HepG2 (cell line): ENCODE results near the gene CLIC1. TPM values are rescaled to one million over a fixed set of nuclear protein-coding genes. Genes with fewer than 3 reads are reported as not detected.
A peak's percentile ranks its signal among the peaks of the same experiment; 100 is the strongest.

Source experiments
- ARHGAP35 ChIP-seq: sonication (generic); formaldehyde crosslinking; IDR thresholded peaks from 2 replicates; pipeline ENCODE4 v1.9.0; 2022; ENCODE audit warnings: mild to moderate bottlenecking, inconsistent platforms, moderate library complexity, missing genetic modification reagents, borderline replicate concordance
- CREM ChIP-seq, 2 experiments: sonication (generic) in 1 of 2; formaldehyde crosslinking in 1 of 2; IDR thresholded peaks; 2 replicates each; pipeline versions ENCODE4 v1.4.0 to v1.6.1; 2016 to 2020; ENCODE audit warnings: antibody characterized with exemption in 1 of 2, mild to moderate bottlenecking in 1 of 2, missing genetic modification reagents in 1 of 2
- FOXC1 ChIP-seq: sonication (generic); formaldehyde crosslinking; IDR thresholded peaks from 2 replicates; pipeline ENCODE4 v1.8.0; 2022; ENCODE audit warnings: mild to moderate bottlenecking, missing genetic modification reagents, borderline replicate concordance
- HNRNPUL1 ChIP-seq: fragments of 200-400 bp; formaldehyde crosslinking; IDR thresholded peaks from 2 replicates; pipeline ENCODE4 v1.6.1; 2017; ENCODE audit warnings: low read depth, mild to moderate bottlenecking, low read length, moderate library complexity
- KDM5B ChIP-seq: sonication (generic); formaldehyde crosslinking; IDR thresholded peaks from 2 replicates; pipeline ENCODE4 v1.4.0; 2020; ENCODE audit warnings: missing genetic modification reagents, mild to moderate bottlenecking, borderline replicate concordance
- MIER3 ChIP-seq: IDR thresholded peaks from 2 replicates; pipeline ENCODE4 v1.6.1; 2016; ENCODE audit warnings: missing compliant biosample characterization, borderline replicate concordance
- MYC ChIP-seq: sonication (generic); formaldehyde crosslinking; IDR thresholded peaks from 2 replicates; pipeline ENCODE4 v1.9.0; 2021; ENCODE audit warnings: missing genetic modification reagents, borderline replicate concordance
- NFYB ChIP-seq: sonication (generic); formaldehyde crosslinking; IDR thresholded peaks from 2 replicates; pipeline ENCODE4 v1.4.0; 2020; ENCODE audit warnings: missing genetic modification reagents
- NONO ChIP-seq, 2 experiments: fragments of 450-650 bp in 1 of 2; sonication (generic) in 1 of 2; formaldehyde crosslinking in 1 of 2; IDR thresholded peaks in 1 of 2; conservative IDR thresholded peaks in 1 of 2; 2 replicates each; pipeline versions ENCODE4 v1.6.1 to v1.8.0; 2017 to 2022; ENCODE audit warnings: mild to moderate bottlenecking in 1 of 2, missing genetic modification reagents in 1 of 2, moderate library complexity in 1 of 2
- ONECUT2 ChIP-seq: sonication (generic); formaldehyde crosslinking; IDR thresholded peaks from 2 replicates; pipeline ENCODE4 v1.4.0; 2020; ENCODE audit warnings: missing genetic modification reagents
- PRMT3 ChIP-seq: sonication (generic); formaldehyde crosslinking; IDR thresholded peaks from 2 replicates; pipeline ENCODE4 v1.8.1; 2022; ENCODE audit warnings: low read depth, mild to moderate bottlenecking, moderate library complexity, missing genetic modification reagents, borderline replicate concordance
- PRPF4 ChIP-seq: fragments of 200-400 bp; formaldehyde crosslinking; IDR thresholded peaks from 2 replicates; pipeline ENCODE4 v1.6.1; 2016; ENCODE audit warnings: low read length, low read depth; ENCODE audit not compliant: poor library complexity, severe bottlenecking
- RBM22 ChIP-seq: fragments of 200-400 bp; formaldehyde crosslinking; optimal IDR thresholded peaks from 2 replicates; pipeline ENCODE3; 2017; ENCODE audit warnings: mild to moderate bottlenecking, low read length, moderate library complexity
- ZNF20 ChIP-seq: sonication (generic); formaldehyde crosslinking; IDR thresholded peaks from 2 replicates; pipeline ENCODE4 v1.4.0; 2020; ENCODE audit warnings: mild to moderate bottlenecking, moderate library complexity, missing genetic modification reagents
- ZNF232 ChIP-seq: sonication (generic); formaldehyde crosslinking; IDR thresholded peaks from 2 replicates; pipeline ENCODE4 v1.4.0; 2020; ENCODE audit warnings: missing genetic modification reagents, borderline replicate concordance
- ZNF550 ChIP-seq: sonication (generic); formaldehyde crosslinking; IDR thresholded peaks from 2 replicates; pipeline ENCODE4 v1.4.0; 2020; ENCODE audit warnings: mild to moderate bottlenecking, missing genetic modification reagents, borderline replicate concordance
- ZNF557 ChIP-seq: sonication (generic); formaldehyde crosslinking; IDR thresholded peaks from 2 replicates; pipeline ENCODE4 v1.4.0; 2020; ENCODE audit warnings: missing genetic modification reagents
- ZNF570 ChIP-seq: sonication (generic); formaldehyde crosslinking; IDR thresholded peaks from 2 replicates; pipeline ENCODE4 v1.4.0; 2020; ENCODE audit warnings: mild to moderate bottlenecking, missing genetic modification reagents, borderline replicate concordance
- ZNF792 ChIP-seq: IDR thresholded peaks from 2 replicates; pipeline ENCODE4 v1.6.1; 2016
- polyA plus RNA-seq, 8 experiments: library from polyadenylated mRNA; depleted of rRNA in 3 of 8; stranded (reverse) in 7 of 8; unstranded in 1 of 8; fragments of >200 nt; fragmentation: Illumina TruSeq in 4 of 8; extraction: Trizol in 4 of 8; gene quantifications; 2 replicates each; pipeline versions ENCODE4 v1.2.1 to v1.2.3, GENCODE V29; 2011 to 2016; ENCODE audit warnings: low read depth in 4 of 8, missing spikeins in 1 of 8, mixed read lengths in 1 of 8; ENCODE audit not compliant: insufficient read depth in 1 of 8
- total RNA-seq, 5 experiments: library from RNA; depleted of rRNA; stranded (reverse); fragments of >200 nt; fragmentation: Illumina TruSeq; extraction: Trizol; gene quantifications; 2 replicates each; pipeline ENCODE4 v1.2.3, GENCODE V29; 2016; ENCODE audit warnings: low read depth in 1 of 5
- TF ChIP-seq, protein P1 (sequence below): sonication (generic); formaldehyde crosslinking; IDR thresholded peaks from 2 replicates; pipeline ENCODE4 v1.4.0; 2020; ENCODE audit warnings: missing genetic modification reagents, mild to moderate bottlenecking, borderline replicate concordance
- TF ChIP-seq, protein P2 (sequence below): IDR thresholded peaks from 2 replicates; pipeline ENCODE4 v1.6.1; 2012; ENCODE audit warnings: low read length, improper control_type of control experiment
- TF ChIP-seq, protein P3 (sequence below): fragments of 450-650 bp; IDR thresholded peaks from 2 replicates; pipeline ENCODE4 v1.6.1; 2017; ENCODE audit warnings: mild to moderate bottlenecking

Gene CLIC1
- total and polyA plus RNA-seq, 2 of the 13 experiments (the other 11 are each of a cell fraction or from before 2014, with no cell fraction given), result 602 to 891 TPM

DNA sequence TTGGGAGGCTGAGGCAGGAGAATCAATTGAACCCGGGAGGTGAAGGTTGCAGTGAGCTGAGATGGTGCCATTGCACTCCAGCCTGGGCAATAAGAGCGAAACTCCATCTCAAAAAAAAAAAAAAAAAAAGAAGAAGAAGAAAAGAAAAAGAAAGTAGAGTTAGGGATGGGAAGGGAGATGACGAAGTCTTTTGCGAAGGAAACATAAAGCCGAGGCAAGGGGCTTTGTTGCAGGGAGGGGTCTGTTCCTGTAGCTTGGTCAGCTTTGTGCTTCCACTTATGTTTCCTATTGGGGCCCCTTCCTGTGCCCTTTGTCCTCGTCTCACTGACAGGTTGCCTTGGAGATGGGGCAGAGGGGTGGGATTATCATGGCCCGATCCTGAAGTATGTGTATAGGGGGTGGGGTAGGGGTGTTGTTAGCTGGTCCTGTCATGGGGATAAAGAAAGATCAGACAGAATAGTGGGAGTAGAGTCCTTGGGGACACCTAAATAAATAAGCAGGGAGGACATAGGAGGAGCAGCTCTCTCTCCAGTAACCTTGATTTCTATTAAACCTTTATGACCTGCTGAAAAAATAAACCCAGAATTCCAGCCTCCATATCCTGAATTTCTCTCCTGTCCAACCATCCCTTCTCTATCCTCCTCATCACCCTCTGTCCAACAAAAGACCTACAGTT is 1.1 kb upstream of the CLIC1 start (continued):
- TF ChIP-seq, protein P1, sequence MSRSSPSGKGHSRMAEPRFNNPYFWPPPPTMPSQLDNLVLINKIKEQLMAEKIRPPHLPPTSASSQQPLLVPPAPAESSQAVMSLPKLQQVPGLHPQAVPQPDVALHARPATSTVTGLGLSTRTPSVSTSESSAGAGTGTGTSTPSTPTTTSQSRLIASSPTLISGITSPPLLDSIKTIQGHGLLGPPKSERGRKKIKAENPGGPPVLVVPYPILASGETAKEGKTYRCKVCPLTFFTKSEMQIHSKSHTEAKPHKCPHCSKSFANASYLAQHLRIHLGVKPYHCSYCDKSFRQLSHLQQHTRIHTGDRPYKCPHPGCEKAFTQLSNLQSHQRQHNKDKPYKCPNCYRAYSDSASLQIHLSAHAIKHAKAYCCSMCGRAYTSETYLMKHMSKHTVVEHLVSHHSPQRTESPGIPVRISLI (CRISPR knock-in tag), result no peak
- TF ChIP-seq, protein P2, sequence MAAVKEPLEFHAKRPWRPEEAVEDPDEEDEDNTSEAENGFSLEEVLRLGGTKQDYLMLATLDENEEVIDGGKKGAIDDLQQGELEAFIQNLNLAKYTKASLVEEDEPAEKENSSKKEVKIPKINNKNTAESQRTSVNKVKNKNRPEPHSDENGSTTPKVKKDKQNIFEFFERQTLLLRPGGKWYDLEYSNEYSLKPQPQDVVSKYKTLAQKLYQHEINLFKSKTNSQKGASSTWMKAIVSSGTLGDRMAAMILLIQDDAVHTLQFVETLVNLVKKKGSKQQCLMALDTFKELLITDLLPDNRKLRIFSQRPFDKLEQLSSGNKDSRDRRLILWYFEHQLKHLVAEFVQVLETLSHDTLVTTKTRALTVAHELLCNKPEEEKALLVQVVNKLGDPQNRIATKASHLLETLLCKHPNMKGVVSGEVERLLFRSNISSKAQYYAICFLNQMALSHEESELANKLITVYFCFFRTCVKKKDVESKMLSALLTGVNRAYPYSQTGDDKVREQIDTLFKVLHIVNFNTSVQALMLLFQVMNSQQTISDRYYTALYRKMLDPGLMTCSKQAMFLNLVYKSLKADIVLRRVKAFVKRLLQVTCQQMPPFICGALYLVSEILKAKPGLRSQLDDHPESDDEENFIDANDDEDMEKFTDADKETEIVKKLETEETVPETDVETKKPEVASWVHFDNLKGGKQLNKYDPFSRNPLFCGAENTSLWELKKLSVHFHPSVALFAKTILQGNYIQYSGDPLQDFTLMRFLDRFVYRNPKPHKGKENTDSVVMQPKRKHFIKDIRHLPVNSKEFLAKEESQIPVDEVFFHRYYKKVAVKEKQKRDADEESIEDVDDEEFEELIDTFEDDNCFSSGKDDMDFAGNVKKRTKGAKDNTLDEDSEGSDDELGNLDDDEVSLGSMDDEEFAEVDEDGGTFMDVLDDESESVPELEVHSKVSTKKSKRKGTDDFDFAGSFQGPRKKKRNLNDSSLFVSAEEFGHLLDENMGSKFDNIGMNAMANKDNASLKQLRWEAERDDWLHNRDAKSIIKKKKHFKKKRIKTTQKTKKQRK, result no peak
- TF ChIP-seq ZNF792 (CRISPR knock-in tag) (peak; percentile 44; the same call in 1 of the 2 replicates), FOXC1 (CRISPR knock-in tag) (no peak; the same call in 1 of the 2 replicates), NONO (IDR thresholded peaks at IDR 0.05) (no peak), NONO (CRISPR knock-in tag; conservative IDR thresholded peaks at IDR 0.05) (peak; percentile 69), MIER3 (peak; percentile 46; the same call in 1 of the 2 replicates), ZNF232 (CRISPR knock-in tag) (peak; percentile 88), ZNF557 (CRISPR knock-in tag) (0 out of 2 replicates have a peak, but pooled peaks have one; percentile 45), ZNF570 (CRISPR knock-in tag) (no peak), CREM (IDR thresholded peaks at IDR 0.05) (peak; percentile 90), CREM (CRISPR knock-in tag; IDR thresholded peaks at IDR 0.05) (no peak), ARHGAP35 (no peak), NFYB (CRISPR knock-in tag) (0 out of 2 replicates have a peak, but pooled peaks have one; percentile 7), ZNF550 (CRISPR knock-in tag) (no peak), PRMT3 (CRISPR knock-in tag) (no peak), KDM5B (CRISPR knock-in tag) (no peak; the same call in 1 of the 2 replicates), PRPF4 (peak; percentile 87), HNRNPUL1 (no peak), RBM22 (peak; percentile 88), MYC (peak; percentile 57; the same call in 1 of the 2 replicates), ZNF20 (no peak), ONECUT2 (CRISPR knock-in tag) (no peak)
- TF ChIP-seq, protein P3, sequence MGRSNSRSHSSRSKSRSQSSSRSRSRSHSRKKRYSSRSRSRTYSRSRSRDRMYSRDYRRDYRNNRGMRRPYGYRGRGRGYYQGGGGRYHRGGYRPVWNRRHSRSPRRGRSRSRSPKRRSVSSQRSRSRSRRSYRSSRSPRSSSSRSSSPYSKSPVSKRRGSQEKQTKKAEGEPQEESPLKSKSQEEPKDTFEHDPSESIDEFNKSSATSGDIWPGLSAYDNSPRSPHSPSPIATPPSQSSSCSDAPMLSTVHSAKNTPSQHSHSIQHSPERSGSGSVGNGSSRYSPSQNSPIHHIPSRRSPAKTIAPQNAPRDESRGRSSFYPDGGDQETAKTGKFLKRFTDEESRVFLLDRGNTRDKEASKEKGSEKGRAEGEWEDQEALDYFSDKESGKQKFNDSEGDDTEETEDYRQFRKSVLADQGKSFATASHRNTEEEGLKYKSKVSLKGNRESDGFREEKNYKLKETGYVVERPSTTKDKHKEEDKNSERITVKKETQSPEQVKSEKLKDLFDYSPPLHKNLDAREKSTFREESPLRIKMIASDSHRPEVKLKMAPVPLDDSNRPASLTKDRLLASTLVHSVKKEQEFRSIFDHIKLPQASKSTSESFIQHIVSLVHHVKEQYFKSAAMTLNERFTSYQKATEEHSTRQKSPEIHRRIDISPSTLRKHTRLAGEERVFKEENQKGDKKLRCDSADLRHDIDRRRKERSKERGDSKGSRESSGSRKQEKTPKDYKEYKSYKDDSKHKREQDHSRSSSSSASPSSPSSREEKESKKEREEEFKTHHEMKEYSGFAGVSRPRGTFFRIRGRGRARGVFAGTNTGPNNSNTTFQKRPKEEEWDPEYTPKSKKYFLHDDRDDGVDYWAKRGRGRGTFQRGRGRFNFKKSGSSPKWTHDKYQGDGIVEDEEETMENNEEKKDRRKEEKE, result no peak
